C4-2B (cell line): ENCODE measurements around the gene AGTR2.
"Not testable (repeated sequence)": the region's sequence is repeated elsewhere in the genome, so short reads cannot be mapped to it uniquely, and the experiment has no call there.

Source experiments
- H3K27ac ChIP-seq: fragments of 450-650 bp; 2 replicates; pipeline ENCODE4 v1.5.1; 2017
- ZFX ChIP-seq: fragments of 450-650 bp; IDR thresholded peaks from 2 replicates; pipeline ENCODE4 v1.6.1; 2017
- TF ChIP-seq, protein P1 (sequence below): fragments of 450-650 bp; conservative IDR thresholded peaks from 2 replicates; pipeline ENCODE4 v1.5.1; 2017; ENCODE audit warnings: mild to moderate bottlenecking

Gene AGTR2

DNA sequence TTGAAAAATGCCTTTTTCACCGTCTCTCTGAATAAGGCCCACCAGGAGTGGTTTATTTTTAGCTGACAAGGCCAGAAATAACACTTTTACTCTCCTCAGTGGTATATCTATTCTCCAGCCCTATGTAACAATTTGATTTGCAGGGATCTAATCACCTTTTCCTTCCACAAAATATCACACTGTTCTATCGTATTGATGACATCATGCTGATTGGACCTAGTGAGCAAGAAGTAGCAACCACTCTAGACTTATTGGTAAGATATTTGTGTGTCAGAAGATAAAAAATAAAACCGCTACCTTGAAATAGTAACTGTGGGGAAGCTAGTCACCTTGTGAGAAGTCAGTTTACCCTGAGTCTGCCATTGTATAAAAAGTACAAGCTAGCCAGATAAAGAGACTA, 27.7 kb downstream of the AGTR2 start:
- H3K27ac ChIP-seq: no peak overlapping the region
- no peak for TF ChIP-seq ZFX
- TF ChIP-seq, protein P1, sequence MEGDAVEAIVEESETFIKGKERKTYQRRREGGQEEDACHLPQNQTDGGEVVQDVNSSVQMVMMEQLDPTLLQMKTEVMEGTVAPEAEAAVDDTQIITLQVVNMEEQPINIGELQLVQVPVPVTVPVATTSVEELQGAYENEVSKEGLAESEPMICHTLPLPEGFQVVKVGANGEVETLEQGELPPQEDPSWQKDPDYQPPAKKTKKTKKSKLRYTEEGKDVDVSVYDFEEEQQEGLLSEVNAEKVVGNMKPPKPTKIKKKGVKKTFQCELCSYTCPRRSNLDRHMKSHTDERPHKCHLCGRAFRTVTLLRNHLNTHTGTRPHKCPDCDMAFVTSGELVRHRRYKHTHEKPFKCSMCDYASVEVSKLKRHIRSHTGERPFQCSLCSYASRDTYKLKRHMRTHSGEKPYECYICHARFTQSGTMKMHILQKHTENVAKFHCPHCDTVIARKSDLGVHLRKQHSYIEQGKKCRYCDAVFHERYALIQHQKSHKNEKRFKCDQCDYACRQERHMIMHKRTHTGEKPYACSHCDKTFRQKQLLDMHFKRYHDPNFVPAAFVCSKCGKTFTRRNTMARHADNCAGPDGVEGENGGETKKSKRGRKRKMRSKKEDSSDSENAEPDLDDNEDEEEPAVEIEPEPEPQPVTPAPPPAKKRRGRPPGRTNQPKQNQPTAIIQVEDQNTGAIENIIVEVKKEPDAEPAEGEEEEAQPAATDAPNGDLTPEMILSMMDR: no peak

DNA sequence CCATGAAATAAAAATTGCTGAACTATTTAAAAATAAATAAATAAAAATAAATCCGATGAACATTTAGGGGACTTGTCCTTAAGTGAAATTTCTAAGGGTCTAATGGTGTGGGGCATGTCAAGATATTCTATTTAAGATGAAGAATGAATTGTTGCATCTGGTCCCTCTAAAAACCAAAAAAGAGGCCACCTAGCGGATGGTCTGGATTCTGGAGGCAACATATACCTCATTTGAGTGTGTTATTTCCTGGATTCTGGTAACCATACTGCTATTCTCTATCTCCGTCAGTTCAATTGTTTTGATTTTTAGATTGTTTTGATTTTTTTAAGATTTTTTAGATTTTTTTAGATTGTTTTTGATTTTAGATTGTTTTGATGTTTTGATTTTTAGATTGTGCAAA, 28.3 kb downstream of the AGTR2 start:
- TF ChIP-seq, protein P1: peak; percentile 46
- TF ChIP-seq ZFX: no peak
- no peak overlapping the region for H3K27ac ChIP-seq

- TF ChIP-seq ZFX: no peak
- TF ChIP-seq, protein P1: peak; percentile 72
- H3K27ac ChIP-seq: no peak overlapping the region
These were observed 34.4 kb downstream of the AGTR2 start for GRCh38 chrX:116204932-116205331.

GRCh38 chrX:116213262-116213661, 42.7 kb downstream of the AGTR2 start:
- TF ChIP-seq, protein P1: no peak
- no peak for TF ChIP-seq ZFX
- H3K27ac ChIP-seq: no peak overlapping the region

DNA sequence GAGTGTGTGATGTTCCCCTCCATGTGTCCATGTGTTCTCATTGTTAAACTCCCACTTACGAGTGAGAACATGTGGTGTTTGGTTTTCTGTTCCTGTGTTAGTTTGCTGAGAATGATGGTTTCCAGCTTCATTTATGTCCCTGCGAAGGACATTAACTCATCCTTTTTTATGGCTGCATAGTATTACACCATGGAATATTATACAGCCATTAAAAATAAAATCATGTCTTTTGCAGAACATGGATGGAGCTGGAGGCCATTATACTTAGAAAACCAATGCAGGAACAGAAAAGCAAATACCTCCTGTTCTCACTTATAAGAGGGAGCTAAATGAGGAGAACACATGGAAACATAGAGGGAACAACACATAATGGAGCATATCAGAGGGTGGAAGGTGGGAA, 46.5 kb downstream of the AGTR2 start:
- not testable (repeated sequence) for H3K27ac ChIP-seq
